SK-N-SH (cell line): ENCODE data around the gene PLXNB3. TPM values are rescaled to one million over a fixed set of nuclear protein-coding genes. Genes with fewer than 3 reads are reported as not detected.

Source experiments
- CTCF ChIA-PET: fragments of 300-600, 350-600 bp; formaldehyde crosslinking; extraction: SDS; loops from one replicate; lab custom pipeline; 2021; lab: Yijun Ruan, JAX
- POLR2A ChIA-PET: fragments of 350-600 bp; sonication (Branson Sonifier 250); formaldehyde crosslinking; extraction: SDS; loops from one replicate; lab custom pipeline; 2020; ENCODE audit warnings: antibody characterized with exemption, inconsistent platforms; lab: Yijun Ruan, JAX
- DNase-seq: peaks from one replicate; pipeline ENCODE4 v3.0.0; 2012
- H2AFZ ChIP-seq: fragments of 200-600 bp; sonication (generic); 2 replicates; pipeline ENCODE4 v1.8.1; 2016; ENCODE audit warnings: antibody characterized with exemption, mild to moderate bottlenecking, low read depth
- H3F3A ChIP-seq: fragments of 200-600 bp; sonication (generic); replicated peaks from 2 replicates; pipeline ENCODE3; 2016; ENCODE audit warnings: antibody characterized with exemption, mild to moderate bottlenecking; ENCODE audit not compliant: insufficient read depth
- H3K27ac ChIP-seq, 2 experiments: fragments of 200-500 bp in 1 of 2; fragments of 200-600 bp in 1 of 2; sonication (Bioruptor generic) in 1 of 2; sonication (generic), shearing (Covaris generic) in 1 of 2; 2 replicates each; pipeline versions ENCODE4 v1.5.1 to v1.6.1; 2014 to 2016; ENCODE audit warnings: low read depth in 2 of 2, inconsistent platforms in 1 of 2, low read length in 1 of 2, mild to moderate bottlenecking in 1 of 2, mixed read lengths in 1 of 2
- H3K27me3 ChIP-seq: fragments of 200-600 bp; sonication (generic), shearing (Covaris generic); 2 replicates; pipeline ENCODE4 v1.6.1; 2016; ENCODE audit warnings: mixed run types; ENCODE audit not compliant: insufficient read depth
- H3K36me3 ChIP-seq, 2 experiments: fragments of 200-500 bp in 1 of 2; fragments of 200-600 bp in 1 of 2; sonication (Bioruptor generic) in 1 of 2; sonication (generic) in 1 of 2; replicated peaks in 1 of 2; 2 replicates each; pipeline versions ENCODE3 to v1.5.1; 2014 to 2016; ENCODE audit warnings: low read length in 1 of 2, mild to moderate bottlenecking in 1 of 2; ENCODE audit not compliant: insufficient read depth in 2 of 2, control insufficient read depth in 1 of 2
- H3K4me1 ChIP-seq, 2 experiments: fragments of 200-500 bp in 1 of 2; fragments of 200-600 bp in 1 of 2; sonication (Bioruptor generic) in 1 of 2; sonication (generic), shearing (Covaris generic) in 1 of 2; 2 replicates each; pipeline versions ENCODE4 v1.5.1 to v1.6.1; 2014 to 2016; ENCODE audit warnings: low read depth in 1 of 2, low read length in 1 of 2, mixed run types in 1 of 2; ENCODE audit not compliant: insufficient read depth in 2 of 2, control insufficient read depth in 1 of 2
- H3K4me2 ChIP-seq: fragments of 200-600 bp; sonication (generic), shearing (Covaris generic); 2 replicates; pipeline ENCODE4 v1.6.1; 2017; ENCODE audit warnings: mixed run types
- H3K4me3 ChIP-seq, 2 experiments: fragments of 200-500 bp in 1 of 2; fragments of 200-600 bp in 1 of 2; sonication (Bioruptor generic) in 1 of 2; sonication (generic), shearing (Covaris generic) in 1 of 2; 2 replicates each; pipeline versions ENCODE4 v1.5.1 to v1.8.1; 2014 to 2016; ENCODE audit warnings: low read depth in 2 of 2, inconsistent platforms in 1 of 2, low read length in 1 of 2, mild to moderate bottlenecking in 1 of 2, mixed read lengths in 1 of 2, moderate library complexity in 1 of 2
- H3K79me2 ChIP-seq: fragments of 200-600 bp; sonication (generic); 2 replicates; pipeline ENCODE4 v1.8.1; 2017; ENCODE audit warnings: mild to moderate bottlenecking; ENCODE audit not compliant: insufficient read depth
- H3K9ac ChIP-seq: fragments of 200-600 bp; sonication (generic); 2 replicates; pipeline ENCODE4 v1.6.1; 2017; ENCODE audit warnings: mixed run types
- H3K9me2 ChIP-seq: fragments of 200-600 bp; sonication (generic); 2 replicates; pipeline ENCODE4 v1.6.1; 2017; ENCODE audit warnings: mixed run types
- H3K9me3 ChIP-seq: fragments of 200-600 bp; sonication (generic); 2 replicates; pipeline ENCODE4 v1.6.1; 2017; ENCODE audit warnings: mixed run types, mild to moderate bottlenecking, moderate library complexity
- H4K20me1 ChIP-seq: fragments of 200-600 bp; sonication (generic); 2 replicates; pipeline ENCODE4 v1.6.1; 2017; ENCODE audit warnings: mild to moderate bottlenecking, mixed run types; ENCODE audit not compliant: insufficient read depth
- EP300 ChIP-seq, 2 experiments: IDR thresholded peaks; 2 replicates each; pipeline versions ENCODE4 v1.4.0 to v1.6.1; 2012; ENCODE audit warnings: borderline replicate concordance in 1 of 2, low read depth in 1 of 2, low read length in 1 of 2
- EZH2phosphoT487 ChIP-seq: fragments of 200-600 bp; sonication (generic); IDR thresholded peaks from 2 replicates; pipeline ENCODE4 v1.6.1; 2017; ENCODE audit warnings: low read depth, mixed run types, mild to moderate bottlenecking, antibody characterized with exemption, moderate library complexity, borderline replicate concordance
- FOSL2 ChIP-seq: IDR thresholded peaks from 2 replicates; pipeline ENCODE4 v1.4.0; 2012; ENCODE audit warnings: low read depth, mild to moderate bottlenecking, moderate library complexity, borderline replicate concordance
- GABPA ChIP-seq: IDR thresholded peaks from 2 replicates; pipeline ENCODE4 v1.4.0; 2012; ENCODE audit warnings: low read depth, mild to moderate bottlenecking
- MEF2A ChIP-seq: IDR thresholded peaks from 2 replicates; pipeline ENCODE4 v1.4.0; 2012; ENCODE audit warnings: low read depth, borderline replicate concordance
- MXI1 ChIP-seq: IDR thresholded peaks from 2 replicates; pipeline ENCODE4 v1.6.1; 2012; ENCODE audit warnings: mild to moderate bottlenecking, low read depth, low read length, improper control_type of control experiment
- NRF1 ChIP-seq: IDR thresholded peaks from 2 replicates; pipeline ENCODE4 v1.6.1; 2012; ENCODE audit warnings: low read depth, mild to moderate bottlenecking, low read length
- SMC3 ChIP-seq: IDR thresholded peaks from 2 replicates; pipeline ENCODE4 v1.6.1; 2012; ENCODE audit warnings: low read depth, low read length, improper control_type of control experiment
- TCF12 ChIP-seq: IDR thresholded peaks from 2 replicates; pipeline ENCODE4 v1.4.0; 2012
- USF1 ChIP-seq: IDR thresholded peaks from 2 replicates; pipeline ENCODE4 v1.4.0; 2012; ENCODE audit warnings: low read depth, borderline replicate concordance
- YY1 ChIP-seq: IDR thresholded peaks from 2 replicates; pipeline ENCODE4 v1.4.0; 2012; ENCODE audit warnings: low read depth, mild to moderate bottlenecking
- WGBS: methylation state at CpG from one replicate; pipeline ENCODE4 v1.1.6; 2017; ENCODE audit warnings: low lambda C conversion rate; 5-methylcytosine and 5-hydroxymethylcytosine counted together
- polyA plus RNA-seq, 3 experiments: library from polyadenylated mRNA; depleted of rRNA; stranded (reverse); fragments of >200 nt; gene quantifications; 2 replicates each; pipeline ENCODE4 v1.2.3, GENCODE V29; 2012

The PLXNB3 gene
- polyA plus RNA-seq, 1 of the 3 experiments (the other 2 are of a cell fraction) = 15.5 TPM

GRCh38 chrX:153765138-153766079 is 1.4 kb downstream of the PLXNB3 start:
- WGBS = 12% methylated on average over 5 of the region's 27 CpGs
- peaks cover 2 to 27% of the 10 kb centered on the region in 2 experiments; a peak in 1 of 4 replicates for H3K4me1 ChIP-seq
- TF ChIP-seq GABPA (0 out of 2 replicates have a peak, but pooled peaks have one; percentile 30), USF1 (0 out of 2 replicates have a peak, but pooled peaks have one; percentile 15), EP300 (IDR thresholded peaks at IDR 0.05; ENCODE audit: borderline replicate concordance in 1 of 2, low read depth in 1 of 2, low read length in 1 of 2) (0 out of 4 replicates have a peak, but pooled peaks of 1 of the 2 experiments have one; percentile 16), MEF2A (no peak)
- TF ChIP-seq, all 33 proteins: peak for 3
- DNase-seq = peak; percentile 82
- Histone ChIP-seq H2AFZ (no peak overlapping the region), H3K4me2 (peak overlapping the region; percentile 79), H3K27me3 (no peaks in the 10 kb centered on the region), H3K9me2 (no peaks in the 10 kb centered on the region), H3F3A (no peaks in the 10 kb centered on the region), H3K36me3 (no peaks in the 10 kb centered on the region), H3K9me3 (no peaks in the 10 kb centered on the region), H3K9ac (peak overlapping the region; percentile 49; the same call in 1 of the 2 replicates), H3K4me3 (peak overlapping the region; percentile 40 to 49), H3K27ac (peak overlapping the region; percentile 63 to 82; a peak in 3 of 4 replicates), H3K79me2 (peaks cover 6% of the 10 kb centered on the region; the same call in 1 of the 2 replicates), H4K20me1 (peaks cover 9% of the 10 kb centered on the region; the same call in 1 of the 2 replicates)
- ChIA-PET CTCF (interaction anchor here (0.6 to 10.2 kb wide), 13 partner anchors 10 to 183 kb away, joined by 3 to 134 read pairs (median 5); partner anchors contain the start of genes RENBP and SRPK3), POLR2A (interaction anchor here (0.6 to 1.7 kb wide), 4 partner anchors 10 to 205 kb away, joined by 3 to 5 read pairs (median 4); partner anchors contain the start of genes IDH3G and SSR4)

GRCh38 chrX:153766098-153766817 is 2.2 kb downstream of the PLXNB3 start:
- H3K4me2 ChIP-seq = peak overlapping the region; percentile 79
- 0 out of 2 replicates have a peak, but pooled peaks have one; percentile 28 for TF ChIP-seq MXI1
- TF ChIP-seq NRF1 = no peak
- TF ChIP-seq FOSL2 = peak; percentile 83
- no peak for TF ChIP-seq MEF2A
- TF ChIP-seq SMC3 = no peak
- TF ChIP-seq EZH2phosphoT487 = no peak
- TF ChIP-seq YY1 = no peak
- TF ChIP-seq TCF12 = peak; percentile 33; the same call in 1 of the 2 replicates
- no peaks in the 10 kb centered on the region for H3F3A ChIP-seq
- peak overlapping the region; percentile 49; the same call in 1 of the 2 replicates for H3K9ac ChIP-seq
- peaks cover 6% of the 10 kb centered on the region; the same call in 1 of the 2 replicates for H3K79me2 ChIP-seq
- CTCF ChIA-PET = interaction anchor here (0.6 to 10.2 kb wide), 6 partner anchors 11 to 182 kb away, joined by 3 to 134 read pairs (median 4); partner anchors contain the start of genes RENBP and SRPK3
- H4K20me1 ChIP-seq = peaks cover 9% of the 10 kb centered on the region; the same call in 1 of the 2 replicates
- POLR2A ChIA-PET = interaction anchor here (1.1 to 1.7 kb wide), 2 partner anchors 155 to 204 kb away, joined by 3 to 5 read pairs; no protein-coding TSS in a partner anchor
- H3K27ac ChIP-seq = peak overlapping the region; percentile 63 to 82; a peak in 3 of 4 replicates
- peaks cover 2 to 27% of the 10 kb centered on the region in 2 experiments; a peak in 1 of 4 replicates for H3K4me1 ChIP-seq
- peaks cover 0 to 4% of the 10 kb centered on the region in 2 experiments for H3K36me3 ChIP-seq
- no peaks in the 10 kb centered on the region for H3K9me3 ChIP-seq
- H2AFZ ChIP-seq = no peak overlapping the region
- DNase-seq = peak; percentile 74
- H3K9me2 ChIP-seq = no peaks in the 10 kb centered on the region
- 18% methylated on average over 21 of the region's 21 CpGs for WGBS
- no peaks in the 10 kb centered on the region for H3K27me3 ChIP-seq
- H3K4me3 ChIP-seq = peak overlapping the region; percentile 40 to 44
